Activated CD8-positive, alpha-beta memory T cell treated with anti-CD3 and anti-CD28 coated beads, Interleukin-2, amount 50 U/mL, for 24 hours (primary cell): Measurements from ENCODE around the gene TENM3.

ENCODE experiments used
- DNase-seq: peaks from one replicate; pipeline ENCODE4 v3.0.0-alpha.2; 2020; ENCODE audit errors: extremely low read depth

Gene TENM3

GRCh38 chr4:182679533-182679932, 436.3 kb downstream of the TENM3 start:
- DNase-seq: no peak

GRCh38 chr4:182680234-182680653, 437.0 kb downstream of the TENM3 start:
- DNase-seq: no peak

- DNase-seq: no peak
These were observed 440.5 kb downstream of the TENM3 start for GRCh38 chr4:182683661-182684060.

- DNase-seq: no peak
These were observed 441.6 kb downstream of the TENM3 start for GRCh38 chr4:182684796-182685195.

GRCh38 chr4:182688081-182688480, 444.9 kb downstream of the TENM3 start:
- no peak for DNase-seq

GRCh38 chr4:182694551-182694950, 451.3 kb downstream of the TENM3 start:
- no peak for DNase-seq

GRCh38 chr4:182695009-182695408, 451.8 kb downstream of the TENM3 start:
- no peak for DNase-seq

- DNase-seq: no peak
These were observed 452.6 kb downstream of the TENM3 start for GRCh38 chr4:182695842-182696241.

- no peak for DNase-seq
These were observed 453.9 kb downstream of the TENM3 start for GRCh38 chr4:182697094-182697493.

- DNase-seq: no peak
These were observed 455.0 kb downstream of the TENM3 start for GRCh38 chr4:182698212-182698611.

- DNase-seq: no peak
These were observed 456.0 kb downstream of the TENM3 start for GRCh38 chr4:182699201-182699600.

GRCh38 chr4:182699795-182700194, 456.6 kb downstream of the TENM3 start:
- no peak for DNase-seq

GRCh38 chr4:182700362-182701160, 457.4 kb downstream of the TENM3 start:
- DNase-seq: no peak

GRCh38 chr4:182704077-182704476, 460.9 kb downstream of the TENM3 start:
- no peak for DNase-seq

GRCh38 chr4:182704948-182705347, 461.7 kb downstream of the TENM3 start:
- DNase-seq: no peak

GRCh38 chr4:182705389-182705788, 462.2 kb downstream of the TENM3 start:
- DNase-seq: no peak

GRCh38 chr4:182711211-182711610, 468.0 kb downstream of the TENM3 start:
- no peak for DNase-seq

GRCh38 chr4:182715548-182715947, 472.3 kb downstream of the TENM3 start:
- no peak for DNase-seq

- DNase-seq: no peak
These were observed 473.0 kb downstream of the TENM3 start for GRCh38 chr4:182716192-182716591.

GRCh38 chr4:182717788-182718583, 474.8 kb downstream of the TENM3 start:
- no peak for DNase-seq

- DNase-seq: no peak
These were observed 481.2 kb downstream of the TENM3 start for GRCh38 chr4:182724414-182724813.

GRCh38 chr4:182729516-182729915, 486.3 kb downstream of the TENM3 start:
- DNase-seq: no peak

GRCh38 chr4:182730791-182731190, 487.6 kb downstream of the TENM3 start:
- no peak for DNase-seq
